Lung (tissue), 12 donors: ENCODE data around the gene COA1. TPM values are rescaled to one million over a fixed set of nuclear protein-coding genes. Genes with fewer than 3 reads are reported as not detected.

ENCODE experiments used
- ATAC-seq: fragments of 200-7000 bp; cut with Tn5 transposase; one replicate; pipeline ENCODE4 v1.9.1; 2020; ENCODE audit warnings: moderate number of reproducible peaks; ENCODE audit not compliant: insufficient read depth, low FRiP score
- DNase-seq, 3 donors: peaks; one replicate each; pipeline ENCODE4 v3.0.0-alpha.2; 2013 to 2017
- H3K27ac ChIP-seq, 2 donors: one replicate each; pipeline ENCODE4 v1.5.1; 2013; ENCODE audit warnings: mild to moderate bottlenecking in 2 of 2, moderate library complexity in 2 of 2, control low read depth in 1 of 2, inconsistent platforms in 1 of 2, low read depth in 1 of 2, low read length in 1 of 2
- H3K27me3 ChIP-seq, 3 donors: one replicate each; pipeline ENCODE4 v1.5.1; 2013; ENCODE audit warnings: low read length in 2 of 3; ENCODE audit not compliant: control insufficient read depth in 3 of 3, insufficient read depth in 3 of 3
- H3K36me3 ChIP-seq, 4 donors: one replicate each; pipeline ENCODE4 v1.5.1; 2013; ENCODE audit warnings: low read length in 4 of 4, mild to moderate bottlenecking in 1 of 4, moderate library complexity in 1 of 4; ENCODE audit not compliant: control insufficient read depth in 4 of 4, insufficient read depth in 4 of 4
- H3K4me1 ChIP-seq, 5 donors: one replicate each; pipeline ENCODE4 v1.5.1; 2013; ENCODE audit warnings: low read length in 5 of 5, mild to moderate bottlenecking in 2 of 5, moderate library complexity in 1 of 5; ENCODE audit not compliant: control insufficient read depth in 5 of 5, insufficient read depth in 5 of 5
- H3K4me3 ChIP-seq: one replicate; pipeline ENCODE4 v1.5.1; 2013; ENCODE audit warnings: mild to moderate bottlenecking, control low read depth, moderate library complexity
- H3K9ac ChIP-seq, 2 donors: one replicate each; pipeline ENCODE4 v1.5.1; 2013; ENCODE audit warnings: low read length in 2 of 2, control low read depth in 1 of 2; ENCODE audit not compliant: insufficient read depth in 1 of 2
- H3K9me3 ChIP-seq, 4 donors: one replicate each; pipeline ENCODE4 v1.5.1; 2013; ENCODE audit warnings: low read length in 3 of 4, mild to moderate bottlenecking in 1 of 4, moderate library complexity in 1 of 4; ENCODE audit not compliant: control insufficient read depth in 4 of 4, insufficient read depth in 3 of 4
- CTCF ChIP-seq: IDR thresholded peaks from 2 replicates; pipeline ENCODE4 v1.5.1; 2012; ENCODE audit warnings: mild to moderate bottlenecking; ENCODE audit errors: control extremely low read depth, extremely low read depth
- WGBS, 2 donors: extraction: QIAGEN DNeasy Blood & Tissue Kit; methylation state at CpG; one replicate each; pipeline ENCODE4 v1.1.7; 2013; 5-methylcytosine and 5-hydroxymethylcytosine counted together
- polyA plus RNA-seq, 2 donors: library from polyadenylated mRNA; stranded (reverse); fragments of 200-250 nt; gene quantifications; one replicate each; pipeline ENCODE4 v1.2.1, GENCODE V29; 2013
- total RNA-seq, 2 donors: library from RNA; depleted of rRNA in 1 of 2; stranded (reverse); fragments of >200 nt in 1 of 2; gene quantifications; one replicate each; pipeline ENCODE4 v1.2.1, GENCODE V29; 2014 to 2021
- donor health status: control.
- donor health status: control.
- donor health status: Bipolar disorder and iron deficiency.
- donor health status: healthy.
- donor health status: DM: yes; HTN: yes; CAD: no.

Gene COA1
- total and polyA plus RNA-seq, 4 donors, result 35.0 to 92.1 (median 42.6) TPM

GRCh38 chr7:43727494-43727893 is 1.8 kb downstream of the COA1 start:
- 80 to 88% methylated on average over 1 of the region's 1 CpG for WGBS, 2 donors
- Histone ChIP-seq H3K36me3 (peaks cover 0 to 5% (median 0%) of the 10 kb centered on the region in 4 donors), H3K9ac (no peak overlapping the region), H3K4me1 (peaks cover 0 to 25% (median 6%) of the 10 kb centered on the region in 5 donors), H3K9me3 (no peaks in the 10 kb centered on the region), H3K27ac (no peak overlapping the region), H3K4me3 (no peak overlapping the region), H3K27me3 (no peaks in the 10 kb centered on the region)
- no peak for TF ChIP-seq CTCF
- no peak for DNase-seq
- ATAC-seq, result no peak

GRCh38 chr7:43727003-43727402 is 2.3 kb downstream of the COA1 start:
- no peak overlapping the region for H3K9ac ChIP-seq
- no peaks in the 10 kb centered on the region for H3K9me3 ChIP-seq
- TF ChIP-seq CTCF, result no peak
- WGBS, 2 donors, result 91 to 98% methylated on average over 5 of the region's 5 CpGs
- no peak overlapping the region for H3K27ac ChIP-seq
- ATAC-seq, result no peak
- no peaks in the 10 kb centered on the region for H3K27me3 ChIP-seq
- H3K36me3 ChIP-seq, result peaks cover 0 to 5% (median 0%) of the 10 kb centered on the region in 4 donors
- H3K4me3 ChIP-seq, result no peak overlapping the region
- peaks cover 0 to 25% (median 6%) of the 10 kb centered on the region in 5 donors for H3K4me1 ChIP-seq
- no peak for DNase-seq

GRCh38 chr7:43726466-43726865 is 2.9 kb downstream of the COA1 start:
- no peaks in the 10 kb centered on the region for H3K27me3 ChIP-seq
- ATAC-seq, result no peak
- H3K4me3 ChIP-seq, result no peak overlapping the region
- TF ChIP-seq CTCF, result no peak
- no peaks in the 10 kb centered on the region for H3K9me3 ChIP-seq
- peaks cover 0 to 26% (median 6%) of the 10 kb centered on the region in 5 donors for H3K4me1 ChIP-seq
- no peak overlapping the region for H3K9ac ChIP-seq
- DNase-seq, result no peak
- peaks cover 0 to 5% (median 0%) of the 10 kb centered on the region in 4 donors for H3K36me3 ChIP-seq
- 73 to 82% methylated on average over 4 of the region's 4 CpGs for WGBS, 2 donors
- no peak overlapping the region for H3K27ac ChIP-seq

- ATAC-seq (no peak), DNase-seq (peak in 2 of 3 donors; percentile 78 to 87)
- Histone ChIP-seq H3K27ac (no peak overlapping the region), H3K4me1 (peaks cover 0 to 25% (median 6%) of the 10 kb centered on the region in 5 donors), H3K9me3 (no peaks in the 10 kb centered on the region), H3K36me3 (peaks cover 0 to 5% (median under 1%) of the 10 kb centered on the region in 4 donors), H3K4me3 (no peak overlapping the region), H3K27me3 (no peaks in the 10 kb centered on the region), H3K9ac (no peak overlapping the region)
- no peak for TF ChIP-seq CTCF
- 84 to 86% methylated on average over 3 of the region's 3 CpGs for WGBS, 2 donors
Measured at GRCh38 chr7:43725251-43725650, 4.1 kb downstream of the COA1 start.
